CD4-positive, alpha-beta T cell (primary cell): ENCODE measurements around the gene NPPC. TPM values are rescaled to one million over a fixed set of nuclear protein-coding genes. Genes with fewer than 3 reads are reported as not detected.

ENCODE experiments used
- ATAC-seq: fragments of 200-7000 bp; cut with Tn5 transposase; one replicate; pipeline ENCODE4 v1.10.0; 2022; ENCODE audit warnings: mild to moderate bottlenecking; ENCODE audit not compliant: poor library complexity
- CTCF ChIA-PET: fragments of 350-600 bp; sonication (Branson Sonifier 250); formaldehyde crosslinking; loops from one replicate; lab custom pipeline; 2021; ENCODE audit warnings: antibody characterized with exemption, inconsistent platforms; lab: Charles Lee
- POLR2A ChIA-PET: fragments of 350-600 bp; sonication (Branson Sonifier 250); formaldehyde crosslinking; loops from one replicate; lab custom pipeline; 2021; ENCODE audit warnings: antibody characterized with exemption, inconsistent platforms; lab: Charles Lee
- DNase-seq, 14 experiments: peaks; one replicate each; pipeline ENCODE4 v3.0.0-alpha.2; 2013 to 2020; ENCODE audit warnings: mixed read lengths in 2 of 14
- H3K27ac ChIP-seq, 2 donors: one replicate each; pipeline versions ENCODE4 v1.5.1 to v1.7.0; 2013; ENCODE audit warnings: low read length in 2 of 2, low read depth in 1 of 2, mild to moderate bottlenecking in 1 of 2
- H3K27me3 ChIP-seq, 2 experiments: 1 replicate in 1 of 2; 2 replicates in 1 of 2; pipeline versions ENCODE4 v1.6.1 to v1.7.0; 2013; ENCODE audit warnings: low read length in 2 of 2, control low read depth in 1 of 2, mild to moderate bottlenecking in 1 of 2, moderate library complexity in 1 of 2; ENCODE audit not compliant: insufficient read depth in 2 of 2, control insufficient read depth in 1 of 2
- H3K36me3 ChIP-seq: one replicate; pipeline ENCODE4 v1.6.1; 2013; ENCODE audit warnings: low read length, control low read depth; ENCODE audit not compliant: insufficient read depth
- H3K4me1 ChIP-seq: one replicate; pipeline ENCODE4 v1.6.1; 2013; ENCODE audit warnings: low read length, control low read depth; ENCODE audit not compliant: insufficient read depth
- H3K4me3 ChIP-seq: one replicate; pipeline ENCODE4 v1.5.1; 2013; ENCODE audit warnings: mild to moderate bottlenecking, low read length, moderate library complexity
- H3K9me3 ChIP-seq, 2 experiments: 1 replicate in 1 of 2; 2 replicates in 1 of 2; pipeline versions ENCODE4 v1.6.1 to v1.7.0; 2013; ENCODE audit warnings: low read length in 2 of 2, mild to moderate bottlenecking in 2 of 2, control low read depth in 1 of 2, moderate library complexity in 1 of 2; ENCODE audit not compliant: control insufficient read depth in 1 of 2, insufficient read depth in 1 of 2
- H3K27ac Mint-ChIP-seq: one replicate; pipeline ENCODE4 v1.8.0; 2020; ENCODE audit warnings: mixed read lengths
- H3K27me3 Mint-ChIP-seq: one replicate; pipeline ENCODE4 v1.8.0; 2021; ENCODE audit warnings: mixed read lengths
- H3K36me3 Mint-ChIP-seq: one replicate; pipeline ENCODE4 v1.8.0; 2021; ENCODE audit warnings: low read depth, mixed read lengths
- H3K4me1 Mint-ChIP-seq: one replicate; pipeline ENCODE4 v1.8.0; 2021; ENCODE audit warnings: low read depth, mixed read lengths
- H3K4me3 Mint-ChIP-seq: one replicate; pipeline ENCODE4 v1.8.0; 2020; ENCODE audit warnings: mild to moderate bottlenecking, mixed read lengths
- H3K9me3 Mint-ChIP-seq: one replicate; pipeline ENCODE4 v1.8.0; 2020; ENCODE audit warnings: mixed read lengths
- intact Hi-C, 2 experiments: fragments of 100-400 bp; cut with DNase I in 1 of 2; cut with micrococcal nuclease in 1 of 2; formaldehyde crosslinking; loops; one replicate each; pipeline versions ENCODE4 v1.15.1 to v1.9.0; 2023 to 2025; cut with DNase I, micrococcal nuclease
- total RNA-seq, 174 experiments: library from RNA in 2 of 174; stranded (reverse) in 2 of 174; gene quantifications; one replicate each; pipeline ENCODE4 v1.2.3 and lab custom pipeline; 2021 to 2026
- TF ChIP-seq, protein P1 (sequence below): fragments of 200-600 bp; IDR thresholded peaks from one replicate; pipeline ENCODE4 v1.8.0; 2022; ENCODE audit warnings: antibody characterized with exemption, mild to moderate bottlenecking

NPPC gene
- total RNA-seq, 2 experiments from 2014 or later, result 0.34 TPM; not detected in 1

DNA sequence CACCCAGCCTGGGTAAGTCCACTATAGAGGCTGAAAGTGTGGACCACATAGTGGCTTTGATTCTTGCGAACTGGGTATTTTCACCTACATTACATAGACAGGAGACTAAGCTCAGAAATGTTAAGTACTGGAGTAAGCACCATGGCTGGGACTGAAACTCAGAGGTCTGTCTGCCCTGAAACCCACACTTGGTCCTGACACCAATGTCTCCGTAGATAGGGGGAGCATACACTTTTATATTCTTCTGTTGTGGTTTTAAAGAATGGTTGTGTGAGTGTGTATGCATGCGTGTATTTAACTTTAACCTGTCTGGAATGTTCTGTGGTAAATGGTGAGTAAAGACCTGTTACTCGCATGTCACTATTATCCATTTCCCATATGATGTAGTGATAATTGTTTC, 10.3 kb upstream of the NPPC start:
- H3K27me3 Mint-ChIP-seq, result peaks cover 9% of the 10 kb centered on the region
- H3K27ac Mint-ChIP-seq, result no peak overlapping the region
- no peak overlapping the region for H3K4me3 ChIP-seq
- H3K27ac ChIP-seq, result no peak overlapping the region
- no peaks in the 10 kb centered on the region for H3K4me1 Mint-ChIP-seq
- TF ChIP-seq, protein P1, sequence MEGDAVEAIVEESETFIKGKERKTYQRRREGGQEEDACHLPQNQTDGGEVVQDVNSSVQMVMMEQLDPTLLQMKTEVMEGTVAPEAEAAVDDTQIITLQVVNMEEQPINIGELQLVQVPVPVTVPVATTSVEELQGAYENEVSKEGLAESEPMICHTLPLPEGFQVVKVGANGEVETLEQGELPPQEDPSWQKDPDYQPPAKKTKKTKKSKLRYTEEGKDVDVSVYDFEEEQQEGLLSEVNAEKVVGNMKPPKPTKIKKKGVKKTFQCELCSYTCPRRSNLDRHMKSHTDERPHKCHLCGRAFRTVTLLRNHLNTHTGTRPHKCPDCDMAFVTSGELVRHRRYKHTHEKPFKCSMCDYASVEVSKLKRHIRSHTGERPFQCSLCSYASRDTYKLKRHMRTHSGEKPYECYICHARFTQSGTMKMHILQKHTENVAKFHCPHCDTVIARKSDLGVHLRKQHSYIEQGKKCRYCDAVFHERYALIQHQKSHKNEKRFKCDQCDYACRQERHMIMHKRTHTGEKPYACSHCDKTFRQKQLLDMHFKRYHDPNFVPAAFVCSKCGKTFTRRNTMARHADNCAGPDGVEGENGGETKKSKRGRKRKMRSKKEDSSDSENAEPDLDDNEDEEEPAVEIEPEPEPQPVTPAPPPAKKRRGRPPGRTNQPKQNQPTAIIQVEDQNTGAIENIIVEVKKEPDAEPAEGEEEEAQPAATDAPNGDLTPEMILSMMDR, result no peak
- H3K36me3 ChIP-seq, result no peaks in the 10 kb centered on the region
- POLR2A ChIA-PET, result no interaction called here
- no peaks in the 10 kb centered on the region for H3K4me1 ChIP-seq
- no peak for DNase-seq
- no peaks in the 10 kb centered on the region for H3K36me3 Mint-ChIP-seq
- H3K9me3 Mint-ChIP-seq, result no peaks in the 10 kb centered on the region
- no peak for ATAC-seq
- peaks cover 0 to 3% of the 10 kb centered on the region in 2 experiments for H3K27me3 ChIP-seq
- no peak overlapping the region for H3K4me3 Mint-ChIP-seq
- intact Hi-C loops, result no loop called here
- H3K9me3 ChIP-seq, result no peaks in the 10 kb centered on the region
- CTCF ChIA-PET, result no interaction called here

DNA sequence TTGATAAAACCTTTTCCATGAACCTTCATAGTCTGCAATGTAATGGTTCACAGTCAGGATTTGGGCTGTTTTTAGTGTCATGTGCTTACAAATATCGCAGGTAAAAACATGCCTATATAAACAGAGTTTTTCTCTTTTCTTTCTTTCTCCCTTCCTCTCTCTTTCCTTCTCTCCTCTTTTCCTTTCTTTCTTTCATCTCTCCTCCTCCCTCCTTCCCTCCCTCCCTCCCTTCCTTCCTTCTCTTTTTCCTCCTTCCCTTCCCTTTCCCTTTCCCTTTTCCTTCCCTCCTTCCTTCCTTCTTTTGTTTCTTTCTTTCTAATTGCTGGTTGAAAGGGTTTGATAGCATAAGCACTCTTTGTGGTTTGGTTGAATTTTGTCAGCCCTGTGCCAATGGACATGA, 9.6 kb upstream of the NPPC start:
- ChIA-PET POLR2A (no interaction called here), CTCF (no interaction called here)
- Histone ChIP-seq H3K4me3 (no peak overlapping the region), H3K27ac (no peak overlapping the region), H3K27me3 (peaks cover 0 to 1% of the 10 kb centered on the region in 2 experiments), H3K9me3 (no peaks in the 10 kb centered on the region), H3K4me1 (no peaks in the 10 kb centered on the region), H3K36me3 (no peaks in the 10 kb centered on the region)
- Mint-ChIP-seq H3K27me3 (peaks cover 2% of the 10 kb centered on the region), H3K27ac (no peak overlapping the region), H3K9me3 (no peaks in the 10 kb centered on the region), H3K4me3 (no peak overlapping the region), H3K36me3 (no peaks in the 10 kb centered on the region), H3K4me1 (no peaks in the 10 kb centered on the region)
- TF ChIP-seq, protein P1, result no peak
- ATAC-seq, result no peak
- intact Hi-C loops, result no loop called here
- no peak for DNase-seq

DNA sequence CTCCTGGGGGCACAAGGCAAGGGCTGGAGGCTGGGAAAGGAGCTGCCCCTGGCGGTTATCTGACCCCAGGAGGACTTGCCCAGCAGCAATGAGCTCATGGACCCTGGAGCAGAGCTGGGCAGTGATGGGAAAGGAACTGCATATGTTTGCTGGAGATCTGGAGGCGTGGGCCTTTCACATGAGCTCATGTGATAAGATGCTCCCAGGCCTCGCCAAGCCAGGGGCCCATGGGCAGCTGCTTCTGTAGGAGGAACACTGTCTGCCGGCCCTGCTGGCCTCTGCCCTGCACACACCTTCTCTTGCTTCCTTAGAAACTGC, 9.0 kb upstream of the NPPC start:
- ATAC-seq, result no peak
- Histone ChIP-seq H3K36me3 (no peaks in the 10 kb centered on the region), H3K4me3 (no peak overlapping the region), H3K9me3 (no peaks in the 10 kb centered on the region), H3K27me3 (no peaks in the 10 kb centered on the region), H3K4me1 (no peaks in the 10 kb centered on the region), H3K27ac (no peak overlapping the region)
- Mint-ChIP-seq H3K9me3 (no peaks in the 10 kb centered on the region), H3K27me3 (no peaks in the 10 kb centered on the region), H3K4me3 (no peak overlapping the region), H3K27ac (no peak overlapping the region), H3K4me1 (no peaks in the 10 kb centered on the region), H3K36me3 (no peaks in the 10 kb centered on the region)
- DNase-seq, result no peak
- POLR2A ChIA-PET, result no interaction called here
- TF ChIP-seq, protein P1, result no peak
- intact Hi-C loops, result no loop called here
- CTCF ChIA-PET, result no interaction called here
